GM18909 (cell line): ENCODE measurements around the gene SERPINB1.

Experiments used
- ATAC-seq: cut with Tn5 transposase; IDR thresholded peaks from one replicate; pipeline ENCODE4 v1.9.1; 2021; ENCODE audit warnings: mild to moderate bottlenecking; ENCODE audit not compliant: unreplicated experiment, poor library complexity

The SERPINB1 gene

DNA sequence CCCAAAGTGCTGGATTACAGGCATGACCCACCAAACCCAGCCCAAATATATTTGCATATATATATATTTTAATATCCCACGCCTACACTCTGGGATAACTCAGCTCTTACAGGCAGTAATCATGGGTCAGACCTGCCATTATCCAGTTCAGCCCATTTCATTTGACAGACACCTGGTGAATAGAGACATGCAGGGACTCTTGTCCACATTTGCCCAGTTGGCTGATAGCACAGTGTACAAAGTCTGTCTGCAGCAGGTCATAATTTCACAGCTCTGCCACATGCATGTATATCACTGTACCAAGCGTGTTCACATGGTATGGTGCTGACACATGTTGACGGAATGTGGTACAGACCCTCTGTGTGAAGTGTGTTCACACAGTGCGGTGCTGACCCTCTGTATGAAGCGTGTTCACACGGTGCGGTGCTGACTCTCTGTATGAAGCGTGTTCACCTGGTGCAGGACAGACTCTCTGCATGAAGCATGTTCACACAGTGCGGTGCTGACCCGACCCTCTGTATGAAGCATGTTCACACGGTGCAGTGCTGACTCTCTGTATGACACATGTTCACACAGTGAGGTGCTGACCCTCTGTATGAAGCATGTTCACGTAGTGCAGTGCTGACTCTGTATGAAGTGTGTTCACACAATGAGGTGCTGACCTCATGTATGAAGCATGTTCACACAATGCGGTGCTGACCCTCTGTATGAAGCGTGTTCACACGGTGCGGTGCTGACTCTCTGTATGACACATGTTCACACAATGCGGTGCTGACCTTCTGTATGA, 10.3 kb upstream of the SERPINB1 start:
- ATAC-seq, result no peak

DNA sequence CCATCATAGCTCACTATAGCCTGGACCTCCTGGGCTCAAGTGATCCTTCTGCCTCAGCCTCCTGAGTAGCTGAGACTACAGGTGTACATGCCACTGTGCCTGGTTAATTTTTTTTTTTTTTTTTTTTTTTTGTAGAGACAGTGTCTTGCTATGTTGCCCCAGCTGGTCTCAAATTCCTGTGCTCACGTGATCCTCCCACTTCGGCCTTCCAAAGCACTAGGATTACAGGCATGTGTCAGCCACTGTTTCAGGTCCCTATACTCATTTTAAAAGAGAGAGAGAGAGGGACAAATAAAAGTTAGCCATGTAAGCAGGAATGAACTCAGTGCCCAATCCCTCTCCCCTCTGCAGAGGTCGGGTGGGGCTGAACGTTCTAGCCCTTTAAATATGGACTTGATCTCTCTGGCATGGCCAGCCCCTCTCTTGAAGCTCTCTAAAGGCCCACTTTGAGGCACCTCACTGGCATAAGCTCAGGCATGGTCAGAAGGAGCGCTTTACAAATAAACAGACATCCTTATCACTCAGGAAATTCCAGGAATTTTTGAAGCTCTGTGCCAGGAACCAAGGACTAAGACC, 9.0 kb upstream of the SERPINB1 start:
- ATAC-seq, result no peak

DNA sequence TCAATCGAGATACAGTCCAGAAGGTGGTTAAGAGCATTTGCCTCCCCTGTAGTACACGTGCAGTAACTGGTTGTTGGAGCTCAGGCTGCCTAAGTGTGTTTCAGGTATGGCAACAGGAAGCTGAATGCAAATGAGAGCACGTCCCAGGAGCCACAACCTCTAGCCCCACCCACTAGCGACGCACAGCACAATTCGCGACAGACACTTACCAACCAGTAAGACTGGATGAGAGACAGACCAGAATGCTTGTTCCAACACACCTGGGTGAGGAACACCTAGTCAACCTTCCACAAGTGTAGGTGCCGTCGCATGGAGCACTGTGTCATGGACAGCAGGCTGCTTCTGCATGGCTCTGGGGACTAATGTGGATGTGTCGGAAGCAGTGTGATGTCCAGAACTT, 7.2 kb upstream of the SERPINB1 start:
- ATAC-seq, result no peak

DNA sequence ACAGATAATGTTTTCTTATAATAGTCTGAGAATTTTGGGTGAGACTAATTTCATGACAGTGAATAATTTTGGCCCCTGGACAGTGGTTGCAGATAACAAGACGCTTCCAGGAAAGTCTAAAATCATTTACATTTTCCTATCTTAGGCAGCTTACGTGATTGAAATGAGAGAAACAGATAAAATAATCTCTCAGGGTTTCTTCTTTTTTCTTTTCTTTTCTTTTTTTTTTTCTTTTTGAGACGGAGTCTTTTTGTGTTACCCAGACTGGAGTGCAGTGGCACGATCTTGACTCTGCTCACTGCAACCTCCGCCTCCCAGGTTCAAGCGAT, 4.2 kb upstream of the SERPINB1 start:
- no peak for ATAC-seq

DNA sequence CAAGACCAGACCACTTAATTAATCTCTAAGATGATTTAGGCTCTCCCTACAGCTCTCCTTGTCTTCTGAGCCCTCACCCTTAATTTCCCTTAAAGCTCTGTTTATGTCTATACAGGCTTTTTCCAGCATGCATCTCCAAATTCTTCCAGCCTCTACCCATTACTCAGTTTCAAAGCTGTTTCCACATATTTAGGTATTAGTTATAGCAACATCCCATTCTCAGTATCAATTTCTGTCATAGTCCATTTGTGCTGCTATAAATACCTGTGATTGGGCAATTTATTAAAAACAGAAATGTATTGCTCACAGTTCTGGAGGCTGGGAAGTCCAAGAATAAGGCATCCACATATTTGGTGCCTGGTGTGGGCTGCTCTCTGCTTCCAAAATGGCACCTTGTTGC, 2.3 kb upstream of the SERPINB1 start:
- ATAC-seq, result no peak

DNA sequence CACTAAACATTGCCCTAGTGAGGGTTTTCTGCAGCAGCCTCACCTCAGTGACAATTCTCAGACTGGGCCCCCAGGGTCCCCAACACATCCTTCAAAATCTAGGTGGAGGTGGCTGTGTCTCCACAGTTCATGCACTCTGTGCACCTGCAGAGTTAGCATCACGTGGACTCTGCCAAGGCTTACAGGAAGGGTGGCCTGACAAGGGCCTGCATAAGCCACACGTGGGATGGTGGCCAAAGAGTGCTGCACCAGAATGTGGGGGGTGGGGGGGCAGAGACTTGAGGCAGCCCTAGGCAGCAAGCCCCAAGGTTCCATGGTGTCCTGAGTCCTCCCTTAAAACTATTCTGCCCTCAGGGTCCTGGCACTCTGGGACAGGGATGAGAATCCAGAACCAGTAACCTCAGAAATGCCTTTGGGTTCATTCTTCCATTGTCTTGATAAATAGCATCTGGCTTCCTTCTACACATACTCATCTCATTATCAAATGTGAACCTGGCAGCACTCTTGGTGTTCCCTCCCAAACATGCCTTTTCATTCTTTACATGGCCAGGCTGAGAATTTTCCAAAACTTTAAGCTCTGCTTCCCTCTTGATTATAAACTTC, 1.6 kb upstream of the SERPINB1 start:
- ATAC-seq, result no peak

DNA sequence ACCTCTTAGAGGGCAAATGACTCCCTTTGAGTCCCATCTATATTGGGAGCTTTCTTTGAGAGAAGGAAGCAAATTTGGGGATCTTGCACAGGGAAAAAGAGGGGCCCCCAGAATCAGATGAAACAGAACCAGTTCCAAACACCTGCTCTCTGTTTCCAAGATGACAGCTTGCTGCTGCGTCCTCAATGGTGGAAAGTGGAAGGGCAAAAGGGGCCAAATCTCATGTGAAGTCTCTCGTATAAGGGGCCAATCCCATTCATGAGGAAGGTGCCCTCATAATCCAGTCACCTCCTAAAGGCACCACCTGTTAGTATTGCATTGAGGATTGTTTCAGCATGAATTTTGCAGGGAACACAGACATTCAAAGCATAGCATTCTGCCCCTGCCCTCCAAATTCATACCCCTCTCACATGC, 483 bp upstream of the SERPINB1 start:
- ATAC-seq, result no peak

DNA sequence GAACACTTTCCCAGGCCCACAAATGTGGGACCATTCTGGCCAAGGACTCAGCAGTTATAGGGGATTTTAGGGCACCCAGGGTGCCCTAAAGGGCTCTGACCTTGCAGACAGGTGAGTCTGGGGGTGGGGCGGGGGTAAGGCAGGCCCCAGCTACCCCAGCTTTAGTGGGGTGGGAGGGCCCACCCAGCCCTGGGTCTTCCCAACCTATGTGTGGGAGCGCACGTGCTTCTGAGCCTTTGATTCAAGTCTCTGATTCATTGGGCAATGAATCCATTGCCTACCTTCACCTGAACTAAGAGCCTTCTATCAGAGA, 958 bp downstream of the SERPINB1 start:
- ATAC-seq, result no peak

DNA sequence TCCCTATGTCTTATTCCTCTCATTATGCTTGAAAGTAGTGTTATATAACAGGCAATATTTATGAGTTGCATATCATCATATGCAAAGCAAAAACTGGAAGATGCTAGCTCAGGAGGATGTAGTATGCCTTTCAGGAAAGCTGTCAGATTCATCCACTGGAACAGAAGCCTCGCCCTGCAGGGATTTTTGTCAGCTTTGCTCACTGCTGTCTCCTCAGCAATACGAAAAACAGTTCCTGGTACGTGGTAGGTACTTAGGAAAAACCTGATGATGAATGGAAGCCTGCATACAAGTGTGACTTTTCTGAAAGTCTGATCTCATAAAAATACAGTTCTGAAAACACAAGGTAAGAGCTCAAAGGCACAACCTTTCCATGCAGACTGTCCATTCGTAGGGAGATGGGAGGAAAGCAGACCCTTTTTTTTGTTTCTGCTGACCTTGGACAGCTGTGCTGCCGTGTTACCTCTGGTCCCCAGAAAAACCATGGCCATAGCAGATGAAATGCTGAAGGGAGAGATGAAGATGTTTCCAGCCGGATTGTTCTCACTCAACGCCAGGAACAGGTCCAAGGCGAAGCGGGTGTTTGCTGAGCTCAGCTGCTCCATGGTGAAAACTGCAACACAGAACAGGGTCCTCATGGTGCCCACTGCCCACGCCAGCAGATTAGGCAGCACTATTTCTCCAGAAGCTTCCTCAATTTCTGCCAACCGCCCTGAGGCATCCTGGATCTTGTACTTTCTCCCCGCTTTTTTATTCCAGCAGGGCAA, 1.5 kb downstream of the SERPINB1 start:
- ATAC-seq, result no peak

DNA sequence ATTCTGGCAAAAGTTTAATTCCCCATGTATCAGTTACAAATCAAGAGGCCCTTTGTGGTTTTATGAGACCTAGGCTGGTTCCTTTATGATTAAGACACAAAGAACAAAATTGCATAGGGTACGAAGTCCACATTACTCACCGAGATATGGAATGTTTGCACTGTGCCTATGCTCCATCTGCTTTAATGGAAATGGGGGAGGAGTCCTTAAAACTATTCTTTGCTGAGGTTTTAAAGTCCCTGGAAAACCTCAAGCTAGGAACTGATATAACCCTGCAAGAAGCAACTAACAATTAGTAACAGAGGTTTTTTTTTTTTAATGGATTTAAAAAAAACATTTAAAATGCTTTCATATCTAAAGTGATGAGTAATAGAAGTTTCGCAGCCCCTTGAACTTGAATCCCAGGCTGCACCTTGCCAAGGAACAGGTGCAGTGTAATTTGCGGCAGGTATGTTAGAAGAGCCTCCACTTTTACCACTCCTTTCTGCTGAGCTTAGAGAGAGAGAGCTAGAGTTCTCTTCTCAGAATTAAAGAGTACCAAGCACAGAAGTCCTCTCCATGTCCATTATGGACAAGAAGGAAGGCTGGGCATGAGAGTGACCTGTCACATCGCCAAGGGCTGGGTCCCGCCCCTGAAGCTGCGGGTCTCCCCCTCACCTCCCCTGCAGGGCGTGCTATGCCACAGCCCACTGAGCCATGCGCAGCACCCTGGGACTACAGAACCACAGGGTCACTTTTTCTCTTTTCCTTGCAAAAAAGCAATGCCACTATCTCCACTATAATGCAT, 2.3 kb downstream of the SERPINB1 start:
- no peak for ATAC-seq

DNA sequence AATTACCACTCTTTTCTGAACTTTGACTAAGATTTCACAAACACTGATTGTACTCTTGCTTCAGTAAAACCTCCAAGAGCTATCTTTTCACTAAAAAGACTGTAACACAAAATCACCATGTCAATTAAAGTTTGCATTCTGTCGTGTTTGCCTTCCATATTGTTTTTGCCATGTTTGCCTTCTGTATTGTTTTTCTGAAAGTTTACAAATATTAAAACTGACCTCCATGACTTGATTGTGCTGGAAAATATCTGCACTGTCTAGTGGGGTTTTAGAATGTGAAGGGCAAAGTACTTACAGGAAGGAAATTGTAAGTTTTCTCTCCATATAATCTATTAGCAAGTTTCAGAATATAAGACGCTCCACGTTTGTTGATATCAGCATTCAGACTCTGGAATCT, 3.4 kb downstream of the SERPINB1 start:
- no peak for ATAC-seq

DNA sequence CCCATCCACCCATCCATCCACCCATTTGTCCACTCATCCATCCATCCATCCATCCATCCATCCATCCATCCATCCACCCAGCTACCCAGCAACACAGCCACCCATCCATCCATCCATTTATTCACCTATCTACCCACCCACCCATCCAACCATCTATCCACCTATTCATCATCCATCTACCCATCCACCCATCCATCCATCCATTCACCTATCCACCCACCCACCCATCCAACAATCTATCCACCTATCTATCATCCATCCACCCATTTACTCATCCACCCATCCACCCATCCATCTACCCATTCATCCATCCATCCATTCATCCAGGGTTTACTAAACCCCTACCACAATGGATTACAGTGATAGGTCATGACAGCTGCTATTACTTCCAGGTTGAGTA, 7.4 kb downstream of the SERPINB1 start:
- ATAC-seq, result no peak

DNA sequence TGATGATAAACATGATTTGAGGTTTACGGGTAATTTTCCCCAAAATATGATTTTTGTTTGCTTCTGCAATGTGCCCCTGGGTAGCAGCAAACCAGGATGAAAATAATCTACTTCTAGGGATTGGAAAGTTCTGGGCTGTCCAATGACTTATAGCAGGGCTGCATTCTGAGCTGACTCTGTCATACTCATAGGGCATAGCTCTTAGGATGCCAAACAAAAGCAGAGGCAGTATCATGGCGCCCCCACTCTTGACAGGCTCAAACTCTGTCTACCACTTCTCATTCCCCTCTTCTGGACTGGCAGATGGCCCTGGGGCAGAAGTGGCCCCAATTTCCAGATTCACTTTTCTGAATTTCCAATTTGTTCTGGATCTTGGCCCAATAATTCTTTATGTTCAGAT, 10.3 kb downstream of the SERPINB1 start:
- ATAC-seq, result no peak

DNA sequence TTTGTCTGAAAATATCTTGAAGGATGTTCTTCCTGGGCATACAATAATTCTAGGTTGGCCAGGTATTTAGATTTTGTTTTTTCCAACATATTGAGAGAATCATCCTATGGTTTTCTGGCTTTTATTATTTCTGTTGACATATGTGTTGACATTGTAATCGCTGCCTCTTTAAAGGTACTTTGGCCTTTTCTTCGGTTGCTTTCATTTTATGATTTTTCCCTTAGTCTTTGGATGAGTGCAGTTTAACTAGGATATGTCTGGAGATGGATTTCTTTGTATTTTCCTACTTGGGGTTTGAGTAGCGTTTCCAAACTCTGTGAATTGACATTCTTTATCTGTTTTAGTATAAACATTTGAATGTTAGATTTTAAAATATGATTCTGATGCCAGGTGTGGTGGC, 11.5 kb downstream of the SERPINB1 start:
- ATAC-seq, result no peak

DNA sequence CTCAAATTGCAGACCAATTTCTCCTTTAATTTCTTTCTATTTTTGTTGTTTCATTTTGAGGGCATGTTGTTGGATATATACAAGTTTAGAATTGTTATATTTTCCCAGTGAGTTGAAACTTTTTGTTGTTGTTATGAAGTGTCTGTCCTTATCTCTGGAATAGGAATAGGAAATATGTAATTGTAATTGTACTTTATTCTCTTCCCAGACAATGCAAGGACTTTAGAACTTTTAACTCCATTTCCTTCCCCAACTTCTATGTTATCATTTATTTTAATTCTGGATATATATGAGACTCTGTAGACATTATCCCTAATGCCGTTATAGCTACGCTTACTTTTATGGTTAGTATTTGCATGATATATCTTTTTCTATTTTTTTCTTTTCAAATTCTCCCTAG, 12.4 kb downstream of the SERPINB1 start:
- no peak for ATAC-seq

DNA sequence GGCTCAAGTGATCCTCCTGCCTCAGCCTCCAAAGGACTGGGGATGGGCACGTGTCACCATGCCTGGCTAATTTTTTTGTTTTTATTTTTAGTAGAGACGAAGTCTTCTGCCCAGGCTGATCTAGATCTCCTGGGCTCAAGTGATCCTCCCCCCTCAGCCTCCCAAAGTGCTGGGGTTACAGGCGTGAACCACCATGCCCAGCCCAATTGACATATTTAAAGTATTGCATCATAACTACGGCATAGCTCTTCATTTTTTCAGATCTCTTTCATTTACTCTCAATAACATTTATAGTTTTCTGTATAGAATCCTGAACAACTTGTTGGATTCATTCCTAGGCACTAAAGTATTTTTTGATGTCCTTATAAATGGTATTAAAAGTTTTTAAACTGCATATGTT, 13.0 kb downstream of the SERPINB1 start:
- no peak for ATAC-seq

DNA sequence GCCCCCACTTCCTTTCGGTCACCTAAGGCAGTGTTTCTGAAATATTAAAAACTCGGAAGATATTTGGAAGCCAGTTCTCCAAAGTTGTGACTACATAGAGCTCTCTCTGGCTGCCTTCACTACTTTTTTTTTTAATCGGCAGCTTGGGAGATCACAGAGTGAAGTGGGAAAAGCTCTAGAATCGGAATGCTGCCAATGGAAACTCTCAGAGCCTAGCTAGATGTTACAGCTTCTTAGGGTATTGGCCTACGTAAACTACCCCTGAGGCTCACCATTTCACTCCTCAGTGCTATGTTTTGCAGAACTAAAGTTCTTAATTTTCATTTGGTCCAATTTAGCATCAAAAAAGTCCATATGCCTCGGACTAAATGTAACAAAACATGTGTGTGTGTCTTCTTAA, 14.5 kb downstream of the SERPINB1 start:
- ATAC-seq, result no peak

DNA sequence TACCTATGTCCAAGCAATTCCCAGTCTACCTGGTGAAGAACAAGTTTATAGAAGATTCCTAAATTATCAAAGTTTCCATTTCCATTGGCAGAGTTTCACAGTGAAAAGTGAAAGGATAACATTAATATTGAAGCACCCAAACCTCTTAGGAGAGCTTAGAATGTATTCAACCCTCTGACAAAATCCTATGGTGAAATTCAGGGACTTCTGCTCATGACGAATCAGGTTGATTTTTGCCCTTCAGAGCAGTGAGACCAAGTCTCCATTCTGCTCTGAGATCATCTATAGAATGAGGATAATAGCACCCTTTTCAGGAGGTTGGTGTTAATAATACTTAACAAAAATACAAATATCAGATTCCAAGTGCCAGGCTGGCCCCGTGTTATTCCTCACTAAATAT, 15.5 kb downstream of the SERPINB1 start:
- ATAC-seq, result no peak

DNA sequence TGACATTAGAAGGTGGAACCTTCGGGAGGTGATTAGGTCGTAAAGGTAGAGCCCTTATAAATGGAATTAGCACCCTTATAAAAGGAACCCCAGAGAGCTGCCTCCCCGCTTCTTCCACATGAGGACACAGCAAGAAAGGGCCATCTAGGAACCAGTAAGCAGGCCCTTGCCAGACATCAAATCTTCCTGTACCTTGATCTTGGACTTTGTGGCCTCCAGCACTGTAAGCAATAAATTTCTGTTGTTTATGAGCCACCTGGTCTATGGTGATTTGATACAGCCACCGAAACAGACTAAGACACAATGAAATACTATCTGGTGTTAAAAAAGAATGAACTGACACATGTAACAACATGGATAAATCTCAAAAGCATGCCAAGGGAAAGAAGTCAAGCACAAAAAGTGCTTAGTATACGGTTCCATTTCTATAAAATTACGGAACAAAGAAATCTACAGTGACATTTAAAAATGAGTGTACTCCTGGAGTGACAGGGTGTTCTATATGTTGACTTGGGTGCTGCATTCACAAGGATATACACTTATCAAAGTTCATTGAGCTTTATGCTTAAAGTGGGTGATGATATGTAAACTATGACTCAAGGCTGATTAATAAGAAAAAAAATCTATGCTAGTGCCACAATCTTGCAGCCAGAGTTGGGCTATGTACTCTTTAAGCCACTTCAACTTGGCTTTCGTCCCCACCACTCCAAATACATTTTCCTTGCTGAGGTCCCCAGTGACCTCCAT, 18.4 kb downstream of the SERPINB1 start:
- ATAC-seq, result no peak

DNA sequence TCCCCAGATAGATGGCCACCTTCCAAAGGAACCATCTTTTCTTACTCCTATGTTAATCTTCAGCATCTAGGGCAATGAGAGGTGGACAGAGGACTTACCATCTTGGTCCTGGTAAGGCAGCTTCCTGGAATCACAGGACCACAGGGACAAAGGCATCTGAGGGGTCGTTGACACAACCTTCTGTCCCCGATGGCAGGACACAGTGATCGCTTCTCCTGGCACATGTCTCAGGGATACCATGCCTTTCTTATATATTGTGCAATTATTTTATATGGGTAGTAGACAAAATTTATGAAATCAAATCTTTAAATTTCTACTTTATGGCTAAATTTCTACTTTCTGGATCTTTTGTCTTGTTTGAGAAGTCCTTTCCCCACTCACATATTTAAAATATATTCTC, 20.1 kb downstream of the SERPINB1 start:
- no peak for ATAC-seq
